Lung (tissue), 12 donors: ENCODE data around the gene CLSTN2. TPM values are rescaled to one million over a fixed set of nuclear protein-coding genes. Genes with fewer than 3 reads are reported as not detected.

Experiments
- ATAC-seq: fragments of 200-7000 bp; cut with Tn5 transposase; one replicate; pipeline ENCODE4 v1.9.1; 2020; ENCODE audit warnings: moderate number of reproducible peaks; ENCODE audit not compliant: insufficient read depth, low FRiP score
- DNase-seq, 3 donors: peaks; one replicate each; pipeline ENCODE4 v3.0.0-alpha.2; 2013 to 2017
- H3K27ac ChIP-seq, 2 donors: one replicate each; pipeline ENCODE4 v1.5.1; 2013; ENCODE audit warnings: mild to moderate bottlenecking in 2 of 2, moderate library complexity in 2 of 2, control low read depth in 1 of 2, inconsistent platforms in 1 of 2, low read depth in 1 of 2, low read length in 1 of 2
- H3K27me3 ChIP-seq, 3 donors: one replicate each; pipeline ENCODE4 v1.5.1; 2013; ENCODE audit warnings: low read length in 2 of 3; ENCODE audit not compliant: control insufficient read depth in 3 of 3, insufficient read depth in 3 of 3
- H3K36me3 ChIP-seq, 4 donors: one replicate each; pipeline ENCODE4 v1.5.1; 2013; ENCODE audit warnings: low read length in 4 of 4, mild to moderate bottlenecking in 1 of 4, moderate library complexity in 1 of 4; ENCODE audit not compliant: control insufficient read depth in 4 of 4, insufficient read depth in 4 of 4
- H3K4me1 ChIP-seq, 5 donors: one replicate each; pipeline ENCODE4 v1.5.1; 2013; ENCODE audit warnings: low read length in 5 of 5, mild to moderate bottlenecking in 2 of 5, moderate library complexity in 1 of 5; ENCODE audit not compliant: control insufficient read depth in 5 of 5, insufficient read depth in 5 of 5
- H3K4me3 ChIP-seq: one replicate; pipeline ENCODE4 v1.5.1; 2013; ENCODE audit warnings: mild to moderate bottlenecking, control low read depth, moderate library complexity
- H3K9ac ChIP-seq, 2 donors: one replicate each; pipeline ENCODE4 v1.5.1; 2013; ENCODE audit warnings: low read length in 2 of 2, control low read depth in 1 of 2; ENCODE audit not compliant: insufficient read depth in 1 of 2
- H3K9me3 ChIP-seq, 4 donors: one replicate each; pipeline ENCODE4 v1.5.1; 2013; ENCODE audit warnings: low read length in 3 of 4, mild to moderate bottlenecking in 1 of 4, moderate library complexity in 1 of 4; ENCODE audit not compliant: control insufficient read depth in 4 of 4, insufficient read depth in 3 of 4
- CTCF ChIP-seq: IDR thresholded peaks from 2 replicates; pipeline ENCODE4 v1.5.1; 2012; ENCODE audit warnings: mild to moderate bottlenecking; ENCODE audit errors: control extremely low read depth, extremely low read depth
- WGBS, 2 donors: extraction: QIAGEN DNeasy Blood & Tissue Kit; methylation state at CpG; one replicate each; pipeline ENCODE4 v1.1.7; 2013; 5-methylcytosine and 5-hydroxymethylcytosine counted together
- polyA plus RNA-seq, 2 donors: library from polyadenylated mRNA; stranded (reverse); fragments of 200-250 nt; gene quantifications; one replicate each; pipeline ENCODE4 v1.2.1, GENCODE V29; 2013
- total RNA-seq, 2 donors: library from RNA; depleted of rRNA in 1 of 2; stranded (reverse); fragments of >200 nt in 1 of 2; gene quantifications; one replicate each; pipeline ENCODE4 v1.2.1, GENCODE V29; 2014 to 2021
- donor health status: control.
- donor health status: control.
- donor health status: Bipolar disorder and iron deficiency.
- donor health status: healthy.
- donor health status: DM: yes; HTN: yes; CAD: no.

CLSTN2 gene
- total and polyA plus RNA-seq, 4 donors, result 0.07 to 2.4 (median 1.3) TPM

DNA sequence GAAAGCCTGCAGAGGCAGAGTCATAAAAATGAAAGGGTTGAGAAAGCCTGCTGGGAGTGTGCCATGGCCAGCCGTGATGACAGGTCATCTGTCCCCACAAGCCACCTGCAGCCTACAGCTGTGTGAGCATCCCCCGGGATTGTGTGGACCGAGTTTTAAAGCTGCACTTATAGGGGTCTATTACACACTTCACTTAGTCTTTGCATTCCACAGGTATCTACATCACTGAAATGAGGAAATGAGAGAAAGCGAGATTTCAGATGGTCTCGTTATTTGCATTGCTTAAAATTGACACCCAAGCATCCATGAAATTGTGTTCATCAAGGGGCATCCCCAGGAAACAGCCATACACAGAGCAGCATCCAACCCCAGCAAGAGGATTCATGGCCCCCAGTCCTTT lies 605.3 kb downstream of the CLSTN2 start:
- peaks cover 0 to 2% (median 0%) of the 10 kb centered on the region in 4 donors for H3K9me3 ChIP-seq
- DNase-seq (no peak), ATAC-seq (no peak)
- TF ChIP-seq CTCF, result no peak
- no peak overlapping the region for H3K27ac ChIP-seq
- 80 to 89% methylated on average over 5 of the region's 5 CpGs for WGBS, 2 donors
- H3K4me3 ChIP-seq, result no peak overlapping the region
- no peaks in the 10 kb centered on the region for H3K4me1 ChIP-seq
- no peak overlapping the region for H3K9ac ChIP-seq
- H3K36me3 ChIP-seq, result no peaks in the 10 kb centered on the region
- no peaks in the 10 kb centered on the region for H3K27me3 ChIP-seq

DNA sequence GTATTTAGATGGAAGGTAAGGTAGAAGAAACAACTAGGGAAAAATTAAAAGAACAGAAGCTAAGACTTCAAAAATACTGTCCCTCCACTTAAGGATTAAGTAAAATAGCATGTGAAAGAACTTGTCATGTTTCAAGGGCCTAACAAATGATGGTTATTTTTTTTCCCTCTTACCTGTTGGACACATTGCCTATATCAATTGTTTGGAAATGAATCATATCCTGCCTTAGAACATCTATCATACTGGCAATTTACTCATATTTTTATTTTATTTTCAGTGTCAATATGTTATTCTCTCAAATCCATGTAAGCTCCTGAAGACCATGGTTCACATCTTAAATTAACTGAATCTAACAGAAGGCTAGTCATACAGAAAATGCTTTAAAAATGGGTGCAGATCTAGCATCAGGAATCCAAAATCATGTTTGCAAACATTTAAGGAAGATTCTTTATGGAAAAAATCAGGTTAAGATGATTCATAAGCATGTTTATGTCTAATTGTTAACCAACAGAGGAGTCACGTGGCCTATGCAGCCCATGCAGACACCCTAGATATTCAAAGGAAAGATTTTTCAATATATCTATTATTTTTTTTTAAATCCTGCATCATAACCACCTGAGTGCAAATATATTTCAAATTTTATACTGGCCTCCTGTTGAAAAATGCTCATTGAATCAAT lies 607.1 kb downstream of the CLSTN2 start:
- Histone ChIP-seq H3K27me3 (no peaks in the 10 kb centered on the region), H3K4me1 (no peaks in the 10 kb centered on the region), H3K36me3 (no peaks in the 10 kb centered on the region), H3K9ac (no peak overlapping the region), H3K27ac (no peak overlapping the region), H3K9me3 (peaks cover 0 to 2% (median 0%) of the 10 kb centered on the region in 4 donors), H3K4me3 (no peak overlapping the region)
- no peak for DNase-seq
- 81 to 83% methylated on average over 1 of the region's 1 CpG for WGBS, 2 donors
- no peak for TF ChIP-seq CTCF
- no peak for ATAC-seq

DNA sequence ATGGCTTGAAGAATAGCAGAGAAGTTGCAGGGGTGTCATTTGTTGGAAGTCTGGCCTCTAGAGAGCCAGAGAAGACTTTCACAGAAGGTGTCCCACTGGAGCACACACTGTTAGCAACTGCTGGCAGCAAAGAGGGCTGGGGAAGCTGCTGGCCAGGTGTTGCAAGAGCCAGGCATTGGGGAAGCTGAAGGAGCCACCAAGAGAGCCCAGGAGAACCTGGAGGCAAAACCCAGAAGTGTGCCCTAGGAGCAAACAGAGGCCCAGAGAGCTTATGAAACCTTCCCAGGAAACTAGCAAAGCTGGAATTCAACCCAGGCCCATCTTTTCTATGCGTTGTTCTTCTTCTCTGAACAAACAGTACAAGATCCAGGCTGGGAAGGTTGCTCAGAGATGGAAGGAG lies 610.2 kb downstream of the CLSTN2 start:
- Histone ChIP-seq H3K9ac (no peak overlapping the region), H3K27ac (no peak overlapping the region), H3K36me3 (no peaks in the 10 kb centered on the region), H3K4me3 (no peak overlapping the region), H3K9me3 (no peaks in the 10 kb centered on the region), H3K27me3 (no peaks in the 10 kb centered on the region), H3K4me1 (no peaks in the 10 kb centered on the region)
- DNase-seq (no peak), ATAC-seq (no peak)
- TF ChIP-seq CTCF, result no peak
- WGBS, 2 donors, result 80 to 88% methylated on average over 1 of the region's 1 CpG

- no peak for ATAC-seq
- TF ChIP-seq CTCF, result no peak
- Histone ChIP-seq H3K36me3 (no peaks in the 10 kb centered on the region), H3K4me3 (no peak overlapping the region), H3K9ac (no peak overlapping the region), H3K4me1 (no peaks in the 10 kb centered on the region), H3K27me3 (no peaks in the 10 kb centered on the region), H3K27ac (no peak overlapping the region), H3K9me3 (no peaks in the 10 kb centered on the region)
- 52 to 65% methylated on average over 2 of the region's 2 CpGs for WGBS, 2 donors
- no peak for DNase-seq
Measured at GRCh38 chr3:140545756-140546155, 610.8 kb downstream of the CLSTN2 start.
